Liver (tissue), 9 donors: ENCODE results near the gene SEZ6. TPM values are rescaled to one million over a fixed set of nuclear protein-coding genes. Genes with fewer than 3 reads are reported as not detected.

Experiments
- DNase-seq: peaks from one replicate; pipeline ENCODE4 v3.0.0-alpha.2; 2017; ENCODE audit warnings: low spot score
- H3K27ac ChIP-seq, 2 donors: one replicate each; pipeline ENCODE4 v1.7.0; 2013; ENCODE audit warnings: inconsistent platforms in 2 of 2, low read length in 2 of 2, control low read depth in 1 of 2, low read depth in 1 of 2, mild to moderate bottlenecking in 1 of 2
- H3K27me3 ChIP-seq, 4 donors: one replicate each; pipeline versions ENCODE4 v1.6.1 to v1.7.0; 2013; ENCODE audit warnings: low read length in 3 of 4, inconsistent platforms in 1 of 4, mild to moderate bottlenecking in 1 of 4, moderate library complexity in 1 of 4; ENCODE audit not compliant: control insufficient read depth in 4 of 4, insufficient read depth in 4 of 4
- H3K36me3 ChIP-seq, 4 donors: one replicate each; pipeline versions ENCODE4 v1.6.1 to v1.7.0; 2013; ENCODE audit warnings: low read length in 3 of 4, mild to moderate bottlenecking in 3 of 4, low read depth in 1 of 4, moderate library complexity in 1 of 4; ENCODE audit not compliant: control insufficient read depth in 4 of 4, insufficient read depth in 3 of 4
- H3K4me1 ChIP-seq, 4 donors: one replicate each; pipeline versions ENCODE4 v1.6.1 to v1.7.0; 2013; ENCODE audit warnings: low read length in 3 of 4, mild to moderate bottlenecking in 3 of 4, moderate library complexity in 1 of 4; ENCODE audit not compliant: control insufficient read depth in 4 of 4, insufficient read depth in 4 of 4
- H3K4me3 ChIP-seq, 3 donors: one replicate each; pipeline versions ENCODE4 v1.6.1 to v1.7.0; 2013; ENCODE audit warnings: low read length in 3 of 3, control low read depth in 1 of 3, low read depth in 1 of 3, mild to moderate bottlenecking in 1 of 3
- H3K9ac ChIP-seq, 2 donors: one replicate each; pipeline ENCODE4 v1.7.0; 2013; ENCODE audit warnings: low read length in 2 of 2, mild to moderate bottlenecking in 2 of 2, moderate library complexity in 2 of 2, control low read depth in 1 of 2, low read depth in 1 of 2
- H3K9me3 ChIP-seq, 4 donors: one replicate each; pipeline versions ENCODE4 v1.6.1 to v1.7.0; 2013; ENCODE audit warnings: low read length in 3 of 4; ENCODE audit not compliant: control insufficient read depth in 4 of 4
- ATF3 ChIP-seq: IDR thresholded peaks from 2 replicates; pipeline ENCODE4 v1.6.1; 2016; ENCODE audit warnings: antibody characterized with exemption
- CTCF ChIP-seq: fragments of 150-350 bp; IDR thresholded peaks from 2 replicates; pipeline ENCODE4 v1.5.1; 2017; ENCODE audit warnings: improper control_type of control experiment, low read depth, low read length; ENCODE audit not compliant: missing input control
- EGR1 ChIP-seq, 2 donors: IDR thresholded peaks; 2 replicates each; pipeline ENCODE4 v1.6.1; 2016 to 2018; ENCODE audit warnings: antibody characterized with exemption in 2 of 2, low read depth in 2 of 2
- FOXA1 ChIP-seq: IDR thresholded peaks from 2 replicates; pipeline ENCODE4 v1.6.1; 2016; ENCODE audit warnings: antibody characterized with exemption
- FOXA2 ChIP-seq: IDR thresholded peaks from 2 replicates; pipeline ENCODE4 v1.6.1; 2016; ENCODE audit warnings: antibody characterized with exemption
- GABPA ChIP-seq, 2 donors: IDR thresholded peaks in 1 of 2; conservative IDR thresholded peaks in 1 of 2; 2 replicates each; pipeline ENCODE4 v1.6.1; 2016; ENCODE audit warnings: antibody characterized with exemption in 2 of 2, mild to moderate bottlenecking in 1 of 2, moderate library complexity in 1 of 2
- HNF4A ChIP-seq, 2 donors: conservative IDR thresholded peaks; 2 replicates each; pipeline ENCODE4 v1.6.1; 2016; ENCODE audit warnings: antibody characterized with exemption in 2 of 2, mild to moderate bottlenecking in 2 of 2
- HNF4G ChIP-seq: IDR thresholded peaks from 2 replicates; pipeline ENCODE4 v1.6.1; 2016; ENCODE audit warnings: antibody characterized with exemption
- JUND ChIP-seq, 2 donors: IDR thresholded peaks; 2 replicates each; pipeline ENCODE4 v1.6.1; 2016; ENCODE audit warnings: antibody characterized with exemption in 2 of 2
- NR2F2 ChIP-seq: IDR thresholded peaks from 2 replicates; pipeline ENCODE4 v1.6.1; 2016; ENCODE audit warnings: antibody characterized with exemption
- RAD21 ChIP-seq, 2 donors: IDR thresholded peaks; 2 replicates each; pipeline ENCODE4 v1.6.1; 2016; ENCODE audit warnings: antibody characterized with exemption in 2 of 2, mild to moderate bottlenecking in 2 of 2
- RXRA ChIP-seq, 2 donors: IDR thresholded peaks; 2 replicates each; pipeline ENCODE4 v1.6.1; 2017 to 2018; ENCODE audit warnings: antibody characterized with exemption in 2 of 2, mild to moderate bottlenecking in 1 of 2
- SP1 ChIP-seq: IDR thresholded peaks from 2 replicates; pipeline ENCODE4 v1.6.1; 2018; ENCODE audit warnings: antibody characterized with exemption, mild to moderate bottlenecking
- TAF1 ChIP-seq: conservative IDR thresholded peaks from 2 replicates; pipeline ENCODE4 v1.6.1; 2016; ENCODE audit warnings: antibody characterized with exemption, mild to moderate bottlenecking
- YY1 ChIP-seq: IDR thresholded peaks from 2 replicates; pipeline ENCODE4 v1.6.1; 2016; ENCODE audit warnings: antibody characterized with exemption, mild to moderate bottlenecking
- ZBTB33 ChIP-seq: IDR thresholded peaks from 2 replicates; pipeline ENCODE4 v1.6.1; 2016; ENCODE audit warnings: antibody characterized with exemption
- WGBS: extraction: QIAGEN DNeasy Blood & Tissue Kit; methylation state at CpG from one replicate; pipeline ENCODE4 v1.1.7; 2013; 5-methylcytosine and 5-hydroxymethylcytosine counted together
- polyA plus RNA-seq, 2 donors: library from polyadenylated mRNA; stranded (reverse) in 1 of 2; unstranded in 1 of 2; fragments of 200-250 nt in 1 of 2; fragments of >200 nt in 1 of 2; fragmentation: Nextera tagmentation in 1 of 2; extraction: Ambion mirVana in 1 of 2; gene quantifications; one replicate each; pipeline versions ENCODE4 v1.2.1 to v1.2.3, GENCODE V29; 2013 to 2015
- total RNA-seq, 2 donors: library from RNA; depleted of rRNA; stranded (reverse); fragments of >200 nt; gene quantifications; one replicate each; pipeline ENCODE4 v1.2.3, GENCODE V29; 2014
- TF ChIP-seq, protein P1 (sequence below): IDR thresholded peaks from 2 replicates; pipeline ENCODE4 v1.6.1; 2016; ENCODE audit warnings: antibody characterized with exemption
- TF ChIP-seq, protein P2 (sequence below): IDR thresholded peaks from 2 replicates; pipeline ENCODE4 v1.6.1; 2016; ENCODE audit warnings: antibody characterized with exemption, mild to moderate bottlenecking
- donor health status: healthy.
- donor health status: healthy.
- donor health status: healthy.
- donor health status: healthy.
- donor health status: healthy.

Gene SEZ6
- total and polyA plus RNA-seq, 4 donors = 0.39 TPM; not detected in 3

DNA sequence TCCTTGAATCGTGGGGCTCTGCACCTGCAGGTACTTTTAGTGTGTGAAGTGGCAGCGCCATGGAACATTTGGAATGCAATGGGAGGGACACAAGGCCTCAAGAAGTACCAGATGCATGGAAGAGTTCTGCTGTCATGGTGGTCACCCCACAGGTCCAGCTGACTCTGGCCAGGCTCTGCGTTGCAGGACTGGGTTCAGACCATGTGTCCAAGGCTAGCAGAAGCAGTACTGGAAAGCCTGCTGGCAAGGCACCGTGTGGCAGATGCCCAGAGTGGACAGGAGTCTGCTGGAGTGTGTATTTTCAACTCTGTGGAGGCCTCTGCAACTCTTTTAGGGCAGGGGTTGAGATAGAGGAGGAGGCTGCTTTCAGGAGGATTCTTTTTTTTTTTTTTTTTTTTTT lies 39.2 kb upstream of the SEZ6 start:
- H3K9me3 ChIP-seq = no peaks in the 10 kb centered on the region
- no peak overlapping the region for H3K27ac ChIP-seq
- no peak for TF ChIP-seq HNF4G
- peak overlapping the region; percentile 12 to 62 (median 20) for H3K4me3 ChIP-seq
- WGBS = 53% methylated on average over 4 of the region's 4 CpGs
- no peak overlapping the region for H3K9ac ChIP-seq
- peaks cover 12 to 71% (median 58%) of the 10 kb centered on the region in 4 donors for H3K4me1 ChIP-seq
- DNase-seq = no peak
- peaks cover 0 to 15% (median 0%) of the 10 kb centered on the region in 4 donors for H3K36me3 ChIP-seq
- no peaks in the 10 kb centered on the region for H3K27me3 ChIP-seq

GRCh38 chr17:29043539-29044145 lies 37.8 kb upstream of the SEZ6 start:
- H3K4me3 ChIP-seq = peak overlapping the region; percentile 62 to 87 (median 75)
- no peak for DNase-seq
- peaks cover 0 to 2% (median 0%) of the 10 kb centered on the region in 4 donors for H3K36me3 ChIP-seq
- peak overlapping the region; percentile 67 to 82 for H3K9ac ChIP-seq
- 34% methylated on average over 3 of the region's 3 CpGs for WGBS
- peak overlapping the region; percentile 50 to 63 for H3K27ac ChIP-seq
- no peaks in the 10 kb centered on the region for H3K9me3 ChIP-seq
- TF ChIP-seq RAD21 (IDR thresholded peaks at IDR 0.05) (no peak), FOXA2 (no peak), HNF4A (conservative IDR thresholded peaks at IDR 0.05) (no peak), NR2F2 (no peak), TAF1 (peak; percentile 35), RXRA (IDR thresholded peaks at IDR 0.05) (peak in 1 of 2 donors; percentile 60), FOXA1 (no peak), SP1 (no peak)
- H3K27me3 ChIP-seq = no peaks in the 10 kb centered on the region
- H3K4me1 ChIP-seq = peaks cover 12 to 60% (median 45%) of the 10 kb centered on the region in 4 donors

DNA sequence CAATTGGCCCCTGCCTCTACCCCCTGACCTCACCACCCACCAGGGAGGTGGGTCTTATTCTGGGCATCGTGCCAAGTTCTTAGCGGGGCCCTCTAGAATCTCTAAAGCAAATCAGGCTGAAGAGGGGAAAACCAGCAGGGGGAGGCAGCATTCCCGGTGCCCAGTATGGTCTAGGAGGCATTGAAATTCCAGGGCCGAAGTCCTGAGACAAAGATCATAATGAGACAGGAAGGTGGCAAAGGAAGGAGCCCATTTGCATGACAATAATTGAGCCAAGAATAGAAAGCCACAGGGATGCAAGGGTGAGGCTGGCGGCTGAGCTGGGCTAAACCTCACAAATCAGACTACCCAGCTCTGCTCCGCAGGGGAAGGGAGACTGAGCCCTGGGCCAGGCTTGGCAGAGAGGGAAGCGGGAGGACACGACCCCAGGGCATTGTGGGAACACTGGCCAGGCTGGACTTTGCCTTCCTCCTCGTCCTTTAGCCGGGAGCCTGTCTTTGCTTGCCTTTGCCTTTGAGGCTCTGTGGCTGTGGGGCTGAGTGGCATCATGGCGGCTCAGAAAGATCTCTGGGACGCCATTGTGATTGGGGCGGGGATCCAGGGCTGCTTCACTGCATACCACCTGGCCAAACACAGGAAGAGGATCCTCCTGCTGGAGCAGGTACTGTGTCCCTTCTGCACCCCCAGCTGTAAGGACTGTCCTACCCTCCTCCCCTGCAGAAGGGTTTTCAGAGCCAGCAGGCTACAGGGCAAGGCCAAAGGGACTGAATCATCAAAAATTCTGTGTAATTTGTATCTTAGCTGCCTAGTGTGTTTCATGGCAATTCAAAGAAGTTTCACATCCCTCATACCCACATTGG lies 37.1 kb upstream of the SEZ6 start, which contains the start of gene PIPOX:
Gene PIPOX, plus strand, starts transcription at position 463 of the 860 bp plus-strand sequence. Its CDS starts 85 bp downstream, at position 548.
- H3K4me1 ChIP-seq = peaks cover 12 to 53% (median 40%) of the 10 kb centered on the region in 4 donors
- H3K4me3 ChIP-seq = peak within 1 kb of the TSS; percentile 62 to 87 (median 75)
- H3K27me3 ChIP-seq = no peaks in the 10 kb centered on the region
- 18% methylated on average over 13 of the region's 13 CpGs for WGBS
- peak; percentile 17 for TF ChIP-seq FOXA2
- TF ChIP-seq HNF4G = peak; percentile 97
- TF ChIP-seq JUND (IDR thresholded peaks at IDR 0.05) = peak; percentile 5 to 77
- peak; percentile 20 for TF ChIP-seq CTCF
- peak; percentile 82 for TF ChIP-seq SP1
- peak; percentile 94 to 97 for TF ChIP-seq HNF4A (conservative IDR thresholded peaks at IDR 0.05)
- peak; percentile 31 to 42 for TF ChIP-seq RAD21 (IDR thresholded peaks at IDR 0.05)
- no peak for TF ChIP-seq ATF3
- peak; percentile 97 for TF ChIP-seq YY1
- TF ChIP-seq, protein P1, sequence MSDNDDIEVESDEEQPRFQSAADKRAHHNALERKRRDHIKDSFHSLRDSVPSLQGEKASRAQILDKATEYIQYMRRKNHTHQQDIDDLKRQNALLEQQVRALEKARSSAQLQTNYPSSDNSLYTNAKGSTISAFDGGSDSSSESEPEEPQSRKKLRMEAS = peak; percentile 55
- TF ChIP-seq, protein P2, sequence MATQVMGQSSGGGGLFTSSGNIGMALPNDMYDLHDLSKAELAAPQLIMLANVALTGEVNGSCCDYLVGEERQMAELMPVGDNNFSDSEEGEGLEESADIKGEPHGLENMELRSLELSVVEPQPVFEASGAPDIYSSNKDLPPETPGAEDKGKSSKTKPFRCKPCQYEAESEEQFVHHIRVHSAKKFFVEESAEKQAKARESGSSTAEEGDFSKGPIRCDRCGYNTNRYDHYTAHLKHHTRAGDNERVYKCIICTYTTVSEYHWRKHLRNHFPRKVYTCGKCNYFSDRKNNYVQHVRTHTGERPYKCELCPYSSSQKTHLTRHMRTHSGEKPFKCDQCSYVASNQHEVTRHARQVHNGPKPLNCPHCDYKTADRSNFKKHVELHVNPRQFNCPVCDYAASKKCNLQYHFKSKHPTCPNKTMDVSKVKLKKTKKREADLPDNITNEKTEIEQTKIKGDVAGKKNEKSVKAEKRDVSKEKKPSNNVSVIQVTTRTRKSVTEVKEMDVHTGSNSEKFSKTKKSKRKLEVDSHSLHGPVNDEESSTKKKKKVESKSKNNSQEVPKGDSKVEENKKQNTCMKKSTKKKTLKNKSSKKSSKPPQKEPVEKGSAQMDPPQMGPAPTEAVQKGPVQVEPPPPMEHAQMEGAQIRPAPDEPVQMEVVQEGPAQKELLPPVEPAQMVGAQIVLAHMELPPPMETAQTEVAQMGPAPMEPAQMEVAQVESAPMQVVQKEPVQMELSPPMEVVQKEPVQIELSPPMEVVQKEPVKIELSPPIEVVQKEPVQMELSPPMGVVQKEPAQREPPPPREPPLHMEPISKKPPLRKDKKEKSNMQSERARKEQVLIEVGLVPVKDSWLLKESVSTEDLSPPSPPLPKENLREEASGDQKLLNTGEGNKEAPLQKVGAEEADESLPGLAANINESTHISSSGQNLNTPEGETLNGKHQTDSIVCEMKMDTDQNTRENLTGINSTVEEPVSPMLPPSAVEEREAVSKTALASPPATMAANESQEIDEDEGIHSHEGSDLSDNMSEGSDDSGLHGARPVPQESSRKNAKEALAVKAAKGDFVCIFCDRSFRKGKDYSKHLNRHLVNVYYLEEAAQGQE = peak; percentile 79
- no peak for TF ChIP-seq GABPA (IDR thresholded peaks at IDR 0.05 in 1 of 2, conservative IDR thresholded peaks at IDR 0.05 in 1 of 2)
- peak; percentile 65 for TF ChIP-seq ZBTB33
- TF ChIP-seq EGR1 (IDR thresholded peaks at IDR 0.05; ENCODE audit: low read depth in 2 of 2) = no peak
- peak; percentile 92 to 94 for TF ChIP-seq RXRA (IDR thresholded peaks at IDR 0.05)
- TF ChIP-seq NR2F2 = peak; percentile 53
- peak; percentile 65 for TF ChIP-seq TAF1
- no peak for TF ChIP-seq FOXA1
- peaks cover 0 to 2% (median 0%) of the 10 kb centered on the region in 4 donors for H3K36me3 ChIP-seq
- H3K9ac ChIP-seq = peak within 1 kb of the TSS; percentile 67 to 82
- H3K9me3 ChIP-seq = no peaks in the 10 kb centered on the region
- DNase-seq = peak; percentile 48
- peak within 1 kb of the TSS; percentile 50 to 63 for H3K27ac ChIP-seq
